Measurements from ENCODE around the gene TRIP13. TPM values are rescaled to one million over a fixed set of nuclear protein-coding genes. Genes with fewer than 3 reads are reported as not detected.

Gene TRIP13
- polyA plus RNA-seq, 3 donors = 0.24 to 1.2 TPM; not detected in 1

- intact Hi-C loops (cut with micrococcal nuclease) = no loop called here
- Mint-ChIP-seq H3K27me3 (ENCODE audit: low read depth in 3 of 3) (peaks cover 8 to 17% (median 13%) of the 10 kb centered on the region in 3 donors), H3K4me3 (no peak overlapping the region), H3K4me1 (peaks cover 3% of the 10 kb centered on the region), H3K9me3 (peaks cover 0 to under 1% (median 0%) of the 10 kb centered on the region in 7 donors), H3K27ac (no peak overlapping the region), H3K36me3 (no peaks in the 10 kb centered on the region)
- Histone ChIP-seq H2AFZ (ENCODE audit: insufficient read depth, low read depth, low read length, poor library complexity, severe bottlenecking) (no peak overlapping the region), H3K4me3 (replicated peaks in 1 of 3; ENCODE audit: low read depth in 2 of 3, low read length in 3 of 3) (no peak overlapping the region), H4K20me1 (ENCODE audit: insufficient read depth, low read length) (no peaks in the 10 kb centered on the region), H3K9ac (ENCODE audit: insufficient read depth, low read length, poor library complexity, severe bottlenecking) (no peak overlapping the region), H3K9me3 (replicated peaks in 1 of 2; ENCODE audit: control insufficient read depth in 1 of 2, insufficient read depth in 1 of 2, low read length in 2 of 2) (no peaks in the 10 kb centered on the region), H3K27ac (ENCODE audit: low read depth in 1 of 2, low read length in 2 of 2) (no peak overlapping the region), H3K79me2 (ENCODE audit: insufficient read depth, low read length) (no peaks in the 10 kb centered on the region), H3K4me2 (replicated peaks; ENCODE audit: extremely low read depth, low read length, poor library complexity, severe bottlenecking) (no peak overlapping the region), H3K27me3 (ENCODE audit: control insufficient read depth in 2 of 2, insufficient read depth in 2 of 2, low read length in 2 of 2) (peaks cover 0 to 7% of the 10 kb centered on the region in 2 donors), H3K36me3 (replicated peaks in 1 of 2; ENCODE audit: control insufficient read depth in 1 of 2, insufficient read depth in 2 of 2, low read length in 2 of 2) (no peaks in the 10 kb centered on the region), H3K4me1 (ENCODE audit: control insufficient read depth in 1 of 2, insufficient read depth in 2 of 2, low read length in 2 of 2) (no peaks in the 10 kb centered on the region)
- no peak for DNase-seq
- 93% methylated on average over 24 of the region's 24 CpGs for WGBS (ENCODE audit: insufficient coverage)
- no peak for TF ChIP-seq CTCF (IDR thresholded peaks at IDR 0.05)
Observed at GRCh38 chr5:961711-962240, 69.1 kb downstream of the TRIP13 start.

- no peak for TF ChIP-seq CTCF (IDR thresholded peaks at IDR 0.05)
- Histone ChIP-seq H3K27ac (ENCODE audit: low read depth in 1 of 2, low read length in 2 of 2) (no peak overlapping the region), H3K4me2 (replicated peaks; ENCODE audit: extremely low read depth, low read length, poor library complexity, severe bottlenecking) (no peak overlapping the region), H3K27me3 (ENCODE audit: control insufficient read depth in 2 of 2, insufficient read depth in 2 of 2, low read length in 2 of 2) (peaks cover 0 to 2% of the 10 kb centered on the region in 2 donors), H2AFZ (ENCODE audit: insufficient read depth, low read depth, low read length, poor library complexity, severe bottlenecking) (no peak overlapping the region), H3K36me3 (replicated peaks in 1 of 2; ENCODE audit: control insufficient read depth in 1 of 2, insufficient read depth in 2 of 2, low read length in 2 of 2) (no peaks in the 10 kb centered on the region), H3K4me1 (ENCODE audit: control insufficient read depth in 1 of 2, insufficient read depth in 2 of 2, low read length in 2 of 2) (no peaks in the 10 kb centered on the region), H3K4me3 (replicated peaks in 1 of 3; ENCODE audit: low read depth in 2 of 3, low read length in 3 of 3) (no peak overlapping the region), H3K9ac (ENCODE audit: insufficient read depth, low read length, poor library complexity, severe bottlenecking) (no peak overlapping the region), H4K20me1 (ENCODE audit: insufficient read depth, low read length) (no peaks in the 10 kb centered on the region), H3K9me3 (replicated peaks in 1 of 2; ENCODE audit: control insufficient read depth in 1 of 2, insufficient read depth in 1 of 2, low read length in 2 of 2) (no peaks in the 10 kb centered on the region), H3K79me2 (ENCODE audit: insufficient read depth, low read length) (no peaks in the 10 kb centered on the region)
- no peaks in the 10 kb centered on the region for H3K9me3 Mint-ChIP-seq
- peak overlapping the region in 1 of 7 donors; percentile 12 for H3K27ac Mint-ChIP-seq
- H3K27me3 Mint-ChIP-seq (ENCODE audit: low read depth in 3 of 3) = peaks cover 6 to 20% (median 9%) of the 10 kb centered on the region in 3 donors
- H3K36me3 Mint-ChIP-seq = no peaks in the 10 kb centered on the region
- no peak overlapping the region for H3K4me3 Mint-ChIP-seq
- 91% methylated on average over 13 of the region's 15 CpGs for WGBS (ENCODE audit: insufficient coverage)
- peaks cover 3% of the 10 kb centered on the region for H3K4me1 Mint-ChIP-seq
- intact Hi-C loops (cut with micrococcal nuclease) = no loop called here
- DNase-seq = no peak
Observed at GRCh38 chr5:962386-962785, 69.7 kb downstream of the TRIP13 start.
